AG09309 (cell line): ENCODE results near the gene RBBP8NL.

Experiments
- DNase-seq: peaks from one replicate; pipeline ENCODE4 v3.0.0-alpha.2; 2010; ENCODE audit warnings: low read depth
- H3K4me3 ChIP-seq: 2 replicates; pipeline ENCODE4 v1.5.1; 2011; ENCODE audit warnings: mild to moderate bottlenecking, low read depth, low read length, moderate library complexity; ENCODE audit not compliant: control insufficient read depth
- CTCF ChIP-seq: IDR thresholded peaks from 2 replicates; pipeline ENCODE4 v1.5.1; 2011; ENCODE audit warnings: mild to moderate bottlenecking, low read depth, low read length, inconsistent platforms; ENCODE audit not compliant: insufficient read depth, control insufficient read depth; ENCODE audit errors: missing control alignments

The RBBP8NL gene

GRCh38 chr20:62445553-62446340 lies 18.4 kb upstream of the RBBP8NL start:
- no peak for DNase-seq
- TF ChIP-seq CTCF = no peak
- H3K4me3 ChIP-seq = no peak overlapping the region

- TF ChIP-seq CTCF = no peak
- H3K4me3 ChIP-seq = no peak overlapping the region
- no peak for DNase-seq
Measured at GRCh38 chr20:62444286-62444685, 16.9 kb upstream of the RBBP8NL start.

GRCh38 chr20:62441987-62442539 lies 14.7 kb upstream of the RBBP8NL start:
- H3K4me3 ChIP-seq = no peak overlapping the region
- DNase-seq = no peak
- no peak for TF ChIP-seq CTCF

GRCh38 chr20:62439218-62439617 lies 11.9 kb upstream of the RBBP8NL start:
- TF ChIP-seq CTCF = no peak
- H3K4me3 ChIP-seq = no peak overlapping the region
- DNase-seq = no peak

GRCh38 chr20:62437927-62438326 lies 10.6 kb upstream of the RBBP8NL start:
- no peak for TF ChIP-seq CTCF
- no peak for DNase-seq
- H3K4me3 ChIP-seq = no peak overlapping the region

GRCh38 chr20:62437496-62437895 lies 10.2 kb upstream of the RBBP8NL start:
- TF ChIP-seq CTCF = no peak
- no peak for DNase-seq
- H3K4me3 ChIP-seq = no peak overlapping the region
